GM23338 (cell line): Measurements from ENCODE around the gene U2SURP.
"Not testable (repeated sequence)": the region's sequence is repeated elsewhere in the genome, so short reads cannot be mapped to it uniquely, and the experiment has no call there.

Experiments used
- CREB1 ChIP-seq: fragments of 250-450 bp; sonication (Bioruptor Pico); IDR thresholded peaks from 2 replicates; pipeline ENCODE4 v1.5.0; 2020; ENCODE audit warnings: low read depth, mild to moderate bottlenecking, moderate library complexity
- CTCF ChIP-seq, 2 experiments: fragments of 200-600 bp in 1 of 2; sonication (generic) in 1 of 2; conservative IDR thresholded peaks; 2 replicates each; pipeline versions ENCODE4 v1.5.1 to v1.6.1; 2016 to 2017; ENCODE audit warnings: antibody characterized with exemption in 2 of 2, low read depth in 2 of 2, mild to moderate bottlenecking in 2 of 2, moderate library complexity in 1 of 2
- EZH2 ChIP-seq: fragments of 200-600 bp; sonication (generic); IDR thresholded peaks from one replicate; pipeline ENCODE4 v1.8.0; 2017; ENCODE audit warnings: antibody characterized with exemption, mild to moderate bottlenecking, low read depth; ENCODE audit not compliant: unreplicated experiment
- EZH2phosphoT487 ChIP-seq: fragments of 200-600 bp; sonication (generic); IDR thresholded peaks from one replicate; pipeline ENCODE4 v1.8.1; 2018; ENCODE audit warnings: antibody characterized with exemption; ENCODE audit not compliant: unreplicated experiment
- JUNB ChIP-seq: IDR thresholded peaks from one replicate; pipeline ENCODE4 v1.6.1; 2016; ENCODE audit warnings: antibody characterized with exemption; ENCODE audit not compliant: unreplicated experiment
- POLR2AphosphoS5 ChIP-seq: IDR thresholded peaks from 2 replicates; pipeline ENCODE4 v1.6.1; 2016; ENCODE audit warnings: antibody characterized with exemption, low read depth
- REST ChIP-seq: IDR thresholded peaks from one replicate; pipeline ENCODE4 v1.6.1; 2018; ENCODE audit warnings: antibody characterized with exemption; ENCODE audit not compliant: unreplicated experiment
- TF ChIP-seq, protein P1 (sequence below): IDR thresholded peaks from 2 replicates; pipeline ENCODE4 v1.6.1; 2016; ENCODE audit warnings: antibody characterized with exemption
- TF ChIP-seq, protein P2 (sequence below): fragments of 250-450 bp; sonication (Bioruptor Pico); IDR thresholded peaks from 2 replicates; pipeline ENCODE4 v1.5.0; 2020; ENCODE audit warnings: mild to moderate bottlenecking, moderate library complexity

- not testable (repeated sequence) for TF ChIP-seq CTCF (conservative IDR thresholded peaks at IDR 0.05; ENCODE audit: low read depth in 2 of 2); POLR2AphosphoS5; EZH2; CREB1 (CRISPR knock-in tag); JUNB; REST; EZH2phosphoT487
- TF ChIP-seq, protein P1, sequence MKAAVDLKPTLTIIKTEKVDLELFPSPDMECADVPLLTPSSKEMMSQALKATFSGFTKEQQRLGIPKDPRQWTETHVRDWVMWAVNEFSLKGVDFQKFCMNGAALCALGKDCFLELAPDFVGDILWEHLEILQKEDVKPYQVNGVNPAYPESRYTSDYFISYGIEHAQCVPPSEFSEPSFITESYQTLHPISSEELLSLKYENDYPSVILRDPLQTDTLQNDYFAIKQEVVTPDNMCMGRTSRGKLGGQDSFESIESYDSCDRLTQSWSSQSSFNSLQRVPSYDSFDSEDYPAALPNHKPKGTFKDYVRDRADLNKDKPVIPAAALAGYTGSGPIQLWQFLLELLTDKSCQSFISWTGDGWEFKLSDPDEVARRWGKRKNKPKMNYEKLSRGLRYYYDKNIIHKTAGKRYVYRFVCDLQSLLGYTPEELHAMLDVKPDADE: not testable (repeated sequence)
- TF ChIP-seq, protein P2, sequence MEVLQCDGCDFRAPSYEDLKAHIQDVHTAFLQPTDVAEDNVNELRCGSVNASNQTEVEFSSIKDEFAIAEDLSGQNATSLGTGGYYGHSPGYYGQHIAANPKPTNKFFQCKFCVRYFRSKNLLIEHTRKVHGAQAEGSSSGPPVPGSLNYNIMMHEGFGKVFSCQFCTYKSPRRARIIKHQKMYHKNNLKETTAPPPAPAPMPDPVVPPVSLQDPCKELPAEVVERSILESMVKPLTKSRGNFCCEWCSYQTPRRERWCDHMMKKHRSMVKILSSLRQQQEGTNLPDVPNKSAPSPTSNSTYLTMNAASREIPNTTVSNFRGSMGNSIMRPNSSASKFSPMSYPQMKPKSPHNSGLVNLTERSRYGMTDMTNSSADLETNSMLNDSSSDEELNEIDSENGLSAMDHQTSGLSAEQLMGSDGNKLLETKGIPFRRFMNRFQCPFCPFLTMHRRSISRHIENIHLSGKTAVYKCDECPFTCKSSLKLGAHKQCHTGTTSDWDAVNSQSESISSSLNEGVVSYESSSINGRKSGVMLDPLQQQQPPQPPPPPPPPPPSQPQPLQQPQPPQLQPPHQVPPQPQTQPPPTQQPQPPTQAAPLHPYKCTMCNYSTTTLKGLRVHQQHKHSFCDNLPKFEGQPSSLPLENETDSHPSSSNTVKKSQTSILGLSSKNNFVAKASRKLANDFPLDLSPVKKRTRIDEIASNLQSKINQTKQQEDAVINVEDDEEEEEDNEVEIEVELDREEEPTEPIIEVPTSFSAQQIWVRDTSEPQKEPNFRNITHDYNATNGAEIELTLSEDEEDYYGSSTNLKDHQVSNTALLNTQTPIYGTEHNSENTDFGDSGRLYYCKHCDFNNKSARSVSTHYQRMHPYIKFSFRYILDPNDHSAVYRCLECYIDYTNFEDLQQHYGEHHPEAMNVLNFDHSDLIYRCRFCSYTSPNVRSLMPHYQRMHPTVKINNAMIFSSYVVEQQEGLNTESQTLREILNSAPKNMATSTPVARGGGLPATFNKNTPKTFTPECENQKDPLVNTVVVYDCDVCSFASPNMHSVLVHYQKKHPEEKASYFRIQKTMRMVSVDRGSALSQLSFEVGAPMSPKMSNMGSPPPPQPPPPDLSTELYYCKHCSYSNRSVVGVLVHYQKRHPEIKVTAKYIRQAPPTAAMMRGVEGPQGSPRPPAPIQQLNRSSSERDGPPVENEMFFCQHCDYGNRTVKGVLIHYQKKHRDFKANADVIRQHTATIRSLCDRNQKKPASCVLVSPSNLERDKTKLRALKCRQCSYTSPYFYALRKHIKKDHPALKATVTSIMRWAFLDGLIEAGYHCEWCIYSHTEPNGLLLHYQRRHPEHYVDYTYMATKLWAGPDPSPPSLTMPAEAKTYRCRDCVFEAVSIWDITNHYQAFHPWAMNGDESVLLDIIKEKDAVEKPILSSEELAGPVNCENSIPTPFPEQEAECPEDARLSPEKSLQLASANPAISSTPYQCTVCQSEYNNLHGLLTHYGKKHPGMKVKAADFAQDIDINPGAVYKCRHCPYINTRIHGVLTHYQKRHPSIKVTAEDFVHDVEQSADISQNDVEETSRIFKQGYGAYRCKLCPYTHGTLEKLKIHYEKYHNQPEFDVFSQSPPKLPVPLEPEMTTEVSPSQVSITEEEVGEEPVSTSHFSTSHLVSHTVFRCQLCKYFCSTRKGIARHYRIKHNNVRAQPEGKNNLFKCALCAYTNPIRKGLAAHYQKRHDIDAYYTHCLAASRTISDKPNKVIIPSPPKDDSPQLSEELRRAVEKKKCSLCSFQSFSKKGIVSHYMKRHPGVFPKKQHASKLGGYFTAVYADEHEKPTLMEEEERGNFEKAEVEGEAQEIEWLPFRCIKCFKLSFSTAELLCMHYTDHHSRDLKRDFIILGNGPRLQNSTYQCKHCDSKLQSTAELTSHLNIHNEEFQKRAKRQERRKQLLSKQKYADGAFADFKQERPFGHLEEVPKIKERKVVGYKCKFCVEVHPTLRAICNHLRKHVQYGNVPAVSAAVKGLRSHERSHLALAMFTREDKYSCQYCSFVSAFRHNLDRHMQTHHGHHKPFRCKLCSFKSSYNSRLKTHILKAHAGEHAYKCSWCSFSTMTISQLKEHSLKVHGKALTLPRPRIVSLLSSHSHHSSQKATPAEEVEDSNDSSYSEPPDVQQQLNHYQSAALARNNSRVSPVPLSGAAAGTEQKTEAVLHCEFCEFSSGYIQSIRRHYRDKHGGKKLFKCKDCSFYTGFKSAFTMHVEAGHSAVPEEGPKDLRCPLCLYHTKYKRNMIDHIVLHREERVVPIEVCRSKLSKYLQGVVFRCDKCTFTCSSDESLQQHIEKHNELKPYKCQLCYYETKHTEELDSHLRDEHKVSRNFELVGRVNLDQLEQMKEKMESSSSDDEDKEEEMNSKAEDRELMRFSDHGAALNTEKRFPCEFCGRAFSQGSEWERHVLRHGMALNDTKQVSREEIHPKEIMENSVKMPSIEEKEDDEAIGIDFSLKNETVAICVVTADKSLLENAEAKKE (CRISPR knock-in tag): not testable (repeated sequence)
These were observed 71.1 kb downstream of the U2SURP start for GRCh38 chr3:143072298-143073020.
